Brain microvascular endothelial cell (primary cell): ENCODE results near the gene ADGRD1.

Experiments used
- DNase-seq: peaks from one replicate; pipeline ENCODE4 v3.0.0-alpha.2; 2020
- H3K27ac ChIP-seq: fragments of 250-450 bp; sonication (Bioruptor Pico); 2 replicates; pipeline ENCODE4 v1.5.1; 2020; ENCODE audit warnings: mild to moderate bottlenecking, moderate library complexity
- H3K27me3 ChIP-seq: fragments of 250-450 bp; sonication (Bioruptor Pico); replicated peaks from 2 replicates; pipeline ENCODE4 v1.5.1; 2020; ENCODE audit warnings: mild to moderate bottlenecking
- H3K36me3 ChIP-seq: fragments of 250-450 bp; sonication (Bioruptor Pico); replicated peaks from 2 replicates; pipeline ENCODE4 v1.5.1; 2020; ENCODE audit warnings: mild to moderate bottlenecking
- H3K4me3 ChIP-seq: 2 replicates; pipeline ENCODE4 v1.5.1; 2011; ENCODE audit warnings: low read depth, mild to moderate bottlenecking, control low read depth, low read length, moderate library complexity
- CTCF ChIP-seq: IDR thresholded peaks from 2 replicates; pipeline ENCODE4 v1.5.1; 2011; ENCODE audit warnings: low read depth, mild to moderate bottlenecking, moderate library complexity, low read length, control low read depth, inconsistent platforms; ENCODE audit errors: missing control alignments
- in situ Hi-C: cut with HindIII; loops from 2 replicates; pipeline ENCODE4 v1.10.0; 2017; ENCODE audit warnings: low sequenced_read_pairs, low pct_ligation_motif_present

Gene ADGRD1

GRCh38 chr12:131043401-131043871 is 89.7 kb downstream of the ADGRD1 start:
- Histone ChIP-seq H3K27ac (no peak overlapping the region), H3K4me3 (no peak overlapping the region), H3K36me3 (no peaks in the 10 kb centered on the region), H3K27me3 (no peaks in the 10 kb centered on the region)
- in situ Hi-C loops, result no loop called here
- no peak for TF ChIP-seq CTCF
- DNase-seq, result no peak

DNA sequence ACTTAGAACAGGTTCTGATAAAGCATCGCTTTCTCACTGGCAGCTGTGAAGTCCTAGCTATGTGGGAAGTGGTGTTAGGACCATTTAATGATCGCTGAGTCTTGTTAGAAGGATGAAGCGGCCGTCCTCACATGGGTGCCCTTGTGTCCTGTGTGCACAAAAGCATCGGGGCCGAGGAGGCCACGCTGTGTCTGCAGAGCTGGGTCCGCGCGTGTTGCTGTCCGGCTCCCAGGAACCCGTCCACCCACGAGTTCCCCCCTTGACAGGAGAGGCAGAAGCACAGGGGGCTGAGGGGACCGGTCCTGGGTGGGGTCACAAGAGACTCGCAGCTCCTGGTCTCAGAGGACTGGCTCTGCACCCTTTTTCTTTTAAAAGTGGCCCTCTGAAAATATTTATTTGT is 90.4 kb downstream of the ADGRD1 start:
- no peak overlapping the region for H3K27ac ChIP-seq
- no peaks in the 10 kb centered on the region for H3K36me3 ChIP-seq
- in situ Hi-C loops, result no loop called here
- no peak for DNase-seq
- H3K4me3 ChIP-seq, result no peak overlapping the region
- no peak for TF ChIP-seq CTCF
- H3K27me3 ChIP-seq, result no peaks in the 10 kb centered on the region

DNA sequence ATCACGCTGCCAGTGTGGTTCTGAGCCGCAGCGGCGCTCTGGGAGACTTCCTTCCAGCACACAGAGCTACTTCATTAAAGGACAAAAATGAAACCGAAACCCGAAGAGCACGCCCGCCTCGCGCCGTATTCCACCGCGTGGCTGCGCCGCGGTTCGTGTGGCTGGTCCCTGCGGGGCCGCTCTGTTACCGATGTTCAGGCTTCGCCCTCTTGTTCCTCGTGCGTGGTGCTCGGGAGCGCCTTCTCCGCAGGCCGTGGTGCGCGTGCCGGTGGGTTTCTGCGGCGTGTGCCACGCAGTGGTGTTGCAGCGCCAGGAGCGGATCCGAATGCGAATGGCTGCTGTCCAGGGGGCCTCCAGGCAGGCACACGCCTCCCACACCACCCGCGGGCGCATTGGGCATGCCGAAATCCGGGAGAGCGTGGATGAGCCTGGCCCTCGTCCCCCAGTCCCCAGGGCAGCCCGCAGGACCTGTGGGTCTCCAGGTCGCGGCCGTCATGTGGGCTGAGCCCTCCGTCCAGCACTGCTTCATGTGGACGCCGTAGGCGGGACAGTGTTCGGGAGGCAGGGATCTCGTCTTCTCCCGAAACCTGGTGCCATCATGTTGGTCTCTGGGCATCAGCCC is 91.2 kb downstream of the ADGRD1 start:
- no peak for TF ChIP-seq CTCF
- no peak overlapping the region for H3K27ac ChIP-seq
- no peak overlapping the region for H3K4me3 ChIP-seq
- H3K27me3 ChIP-seq, result no peaks in the 10 kb centered on the region
- in situ Hi-C loops, result no loop called here
- DNase-seq, result no peak
- H3K36me3 ChIP-seq, result no peaks in the 10 kb centered on the region

DNA sequence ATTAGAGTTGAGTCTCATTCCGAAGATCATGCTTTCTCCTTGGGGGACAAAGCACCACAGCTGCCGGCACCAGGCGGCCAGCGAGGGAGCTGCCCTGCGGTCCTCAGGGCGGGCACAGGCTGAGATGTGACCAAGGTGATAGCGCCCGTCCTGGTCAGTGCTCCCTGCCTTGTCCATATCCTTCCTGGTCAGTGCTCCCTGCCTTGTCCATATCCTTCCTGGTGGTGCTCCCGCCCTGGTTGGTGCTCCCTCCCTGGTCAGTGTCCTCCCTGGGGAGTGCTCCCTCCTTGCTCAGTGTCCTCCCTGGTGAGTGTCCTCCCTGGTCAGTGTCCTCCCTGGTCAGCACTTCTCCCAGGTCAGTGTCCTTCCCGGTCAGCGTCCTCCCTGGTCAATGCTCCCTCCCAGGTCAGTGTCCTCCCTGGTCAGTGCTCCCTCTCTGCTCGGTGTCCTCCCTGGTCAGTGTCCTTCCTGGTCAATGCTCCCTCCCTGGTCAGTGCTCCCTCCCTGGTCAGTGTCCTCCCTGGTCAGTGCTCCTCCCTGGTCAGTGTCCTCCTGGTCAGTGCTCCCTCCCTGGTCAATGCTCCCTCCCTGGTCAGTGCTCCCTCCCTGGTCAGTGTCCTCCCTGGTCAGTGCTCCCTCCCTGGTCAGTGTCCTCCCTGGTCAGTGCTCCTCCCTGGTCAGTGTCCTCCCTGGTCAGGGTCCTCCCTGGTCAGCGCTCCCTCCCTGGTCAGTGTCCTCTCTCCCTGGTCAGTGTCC is 92.2 kb downstream of the ADGRD1 start:
- Histone ChIP-seq H3K27ac (no peak overlapping the region), H3K4me3 (no peak overlapping the region), H3K27me3 (no peaks in the 10 kb centered on the region), H3K36me3 (no peaks in the 10 kb centered on the region)
- DNase-seq, result no peak
- TF ChIP-seq CTCF, result no peak
- in situ Hi-C loops, result no loop called here

- in situ Hi-C loops, result no loop called here
- Histone ChIP-seq H3K36me3 (no peaks in the 10 kb centered on the region), H3K4me3 (no peak overlapping the region), H3K27ac (no peak overlapping the region), H3K27me3 (no peaks in the 10 kb centered on the region)
- no peak for DNase-seq
- no peak for TF ChIP-seq CTCF
These were observed 93.4 kb downstream of the ADGRD1 start for GRCh38 chr12:131046813-131047788.
